SK-N-SH treated with all-trans-retinoic acid at 6 μM for 48 hours (cell line): Measurements from ENCODE around the gene BOD1.

Experiments used
- ATAC-seq: fragments of 200-7000 bp; cut with Tn5 transposase; 3 replicates; pipeline ENCODE4 v1.9.1; 2020; ENCODE audit warnings: mild to moderate bottlenecking, moderate library complexity
- BACH2 ChIP-seq: fragments of 250-450 bp; sonication (Bioruptor Pico); IDR thresholded peaks from 2 replicates; pipeline ENCODE4 v1.9.0; 2021; ENCODE audit warnings: mild to moderate bottlenecking, borderline replicate concordance
- CREB5 ChIP-seq: fragments of 250-450 bp; sonication (Bioruptor Pico); IDR thresholded peaks from 2 replicates; pipeline ENCODE4 v1.5.1; 2020; ENCODE audit warnings: low read depth, mild to moderate bottlenecking, moderate library complexity
- CSDC2 ChIP-seq: fragments of 250-450 bp; sonication (Bioruptor Pico); IDR thresholded peaks from 2 replicates; pipeline ENCODE4 v1.5.0; 2020; ENCODE audit warnings: mild to moderate bottlenecking, moderate library complexity
- CSRNP3 ChIP-seq: fragments of 250-450 bp; sonication (Bioruptor Pico); IDR thresholded peaks from 2 replicates; pipeline ENCODE4 v1.5.1; 2021; ENCODE audit warnings: mild to moderate bottlenecking, moderate library complexity
- ESRRG ChIP-seq: fragments of 250-450 bp; sonication (Bioruptor Pico); IDR thresholded peaks from 2 replicates; pipeline ENCODE4 v1.6.1; 2021; ENCODE audit warnings: mild to moderate bottlenecking
- GLIS3 ChIP-seq: fragments of 250-450 bp; sonication (Bioruptor Pico); IDR thresholded peaks from 2 replicates; pipeline ENCODE4 v1.5.0; 2020; ENCODE audit warnings: mild to moderate bottlenecking, moderate library complexity
- ISL1 ChIP-seq: fragments of 250-450 bp; sonication (Bioruptor Pico); IDR thresholded peaks from 2 replicates; pipeline ENCODE4 v2.1.2; 2022; ENCODE audit warnings: mild to moderate bottlenecking, moderate library complexity
- OSR1 ChIP-seq: fragments of 250-450 bp; sonication (Bioruptor Pico); IDR thresholded peaks from 2 replicates; pipeline ENCODE4 v1.8.0; 2022; ENCODE audit warnings: moderate library complexity, mild to moderate bottlenecking, inconsistent platforms
- PATZ1 ChIP-seq: fragments of 250-450 bp; sonication (Bioruptor Pico); IDR thresholded peaks from 2 replicates; pipeline ENCODE4 v1.8.0; 2020; ENCODE audit warnings: mild to moderate bottlenecking, moderate library complexity, borderline replicate concordance
- POU6F1 ChIP-seq: fragments of 250-450 bp; sonication (Bioruptor Pico); IDR thresholded peaks from 2 replicates; pipeline ENCODE4 v1.8.0; 2021; ENCODE audit warnings: low read depth, mild to moderate bottlenecking, moderate library complexity, borderline replicate concordance
- PPARA ChIP-seq: fragments of 250-450 bp; sonication (Bioruptor Pico); IDR thresholded peaks from 2 replicates; pipeline ENCODE4 v1.5.0; 2020; ENCODE audit warnings: mild to moderate bottlenecking, borderline replicate concordance
- RARB ChIP-seq: fragments of 250-450 bp; sonication (Bioruptor Pico); IDR thresholded peaks from 2 replicates; pipeline ENCODE4 v1.8.0; 2021; ENCODE audit warnings: mild to moderate bottlenecking, moderate library complexity
- SNAI2 ChIP-seq: fragments of 250-450 bp; sonication (Bioruptor Pico); IDR thresholded peaks from 2 replicates; pipeline ENCODE4 v1.5.0; 2020; ENCODE audit warnings: mild to moderate bottlenecking, moderate library complexity
- TCF4 ChIP-seq: fragments of 250-450 bp; sonication (Bioruptor Pico); IDR thresholded peaks from 2 replicates; pipeline ENCODE4 v1.8.0; 2021; ENCODE audit warnings: mild to moderate bottlenecking, moderate library complexity, borderline replicate concordance
- TOX ChIP-seq: fragments of 250-450 bp; sonication (Bioruptor Pico); IDR thresholded peaks from 2 replicates; pipeline ENCODE4 v1.8.0; 2021; ENCODE audit warnings: mild to moderate bottlenecking, moderate library complexity, borderline replicate concordance
- TSHZ2 ChIP-seq: fragments of 250-450 bp; sonication (Bioruptor Pico); IDR thresholded peaks from 2 replicates; pipeline ENCODE4 v1.5.0; 2020; ENCODE audit warnings: mild to moderate bottlenecking, moderate library complexity
- ZC3H10 ChIP-seq: fragments of 250-450 bp; sonication (Bioruptor Pico); IDR thresholded peaks from 2 replicates; pipeline ENCODE4 v1.5.1; 2021; ENCODE audit warnings: mild to moderate bottlenecking, moderate library complexity
- ZFP3 ChIP-seq: fragments of 250-450 bp; sonication (Bioruptor Pico); IDR thresholded peaks from 2 replicates; pipeline ENCODE4 v1.5.0; 2020; ENCODE audit warnings: mild to moderate bottlenecking, moderate library complexity
- ZFP30 ChIP-seq: fragments of 450-650 bp; formaldehyde crosslinking; IDR thresholded peaks from 2 replicates; pipeline ENCODE4 v1.5.0; 2022; ENCODE audit warnings: mild to moderate bottlenecking, moderate library complexity
- ZNF565 ChIP-seq: fragments of 450-650 bp; formaldehyde crosslinking; conservative IDR thresholded peaks from 2 replicates; pipeline ENCODE4 v1.5.0; 2020; ENCODE audit warnings: low read depth, mild to moderate bottlenecking, moderate library complexity
- ZNF70 ChIP-seq: fragments of 450-650 bp; formaldehyde crosslinking; IDR thresholded peaks from 2 replicates; pipeline ENCODE4 v1.5.0; 2020; ENCODE audit warnings: mild to moderate bottlenecking, moderate library complexity
- ZNF8 ChIP-seq: fragments of 450-650 bp; formaldehyde crosslinking; IDR thresholded peaks from 2 replicates; pipeline ENCODE4 v1.5.0; 2020; ENCODE audit warnings: mild to moderate bottlenecking, moderate library complexity

BOD1 gene

GRCh38 chr5:173629628-173630027 lies 13.2 kb upstream of the BOD1 start (continued):
- TF ChIP-seq CSRNP3 (no peak), CREB5 (CRISPR knock-in tag) (no peak), ZC3H10 (CRISPR knock-in tag) (no peak), CSDC2 (CRISPR knock-in tag) (no peak), BACH2 (CRISPR knock-in tag) (no peak)

- no peak for TF ChIP-seq RARB (CRISPR knock-in tag)
- no peak for TF ChIP-seq BACH2 (CRISPR knock-in tag)
- ATAC-seq = no peak
Measured at GRCh38 chr5:173628501-173628900, 12.1 kb upstream of the BOD1 start.

- TF ChIP-seq ZFP30 (CRISPR knock-in tag) (no peak), ZNF70 (CRISPR knock-in tag) (no peak), TSHZ2 (CRISPR knock-in tag) (no peak), GLIS3 (no peak), ZFP3 (CRISPR knock-in tag) (no peak), CREB5 (CRISPR knock-in tag) (no peak), OSR1 (CRISPR knock-in tag) (no peak), TOX (CRISPR knock-in tag) (no peak), BACH2 (CRISPR knock-in tag) (no peak), CSDC2 (CRISPR knock-in tag) (no peak), POU6F1 (CRISPR knock-in tag) (no peak), ZC3H10 (CRISPR knock-in tag) (no peak), ISL1 (no peak), PPARA (no peak), RARB (CRISPR knock-in tag) (no peak)
- ATAC-seq = no peak
Measured at GRCh38 chr5:173627860-173628392, 11.5 kb upstream of the BOD1 start.

GRCh38 chr5:173627271-173627670 lies 10.8 kb upstream of the BOD1 start:
- ATAC-seq = no peak
- TF ChIP-seq ZFP3 (CRISPR knock-in tag) = no peak
- TF ChIP-seq ESRRG (CRISPR knock-in tag) = no peak
- TF ChIP-seq ZC3H10 (CRISPR knock-in tag) = no peak
- TF ChIP-seq CREB5 (CRISPR knock-in tag) = no peak
- TF ChIP-seq PATZ1 = no peak
- TF ChIP-seq BACH2 (CRISPR knock-in tag) = no peak
- TF ChIP-seq ZNF565 (CRISPR knock-in tag) = no peak
- no peak for TF ChIP-seq TCF4
- TF ChIP-seq ZNF8 (CRISPR knock-in tag) = no peak
- no peak for TF ChIP-seq ZNF70 (CRISPR knock-in tag)
- TF ChIP-seq SNAI2 (CRISPR knock-in tag) = no peak
- no peak for TF ChIP-seq ISL1
- TF ChIP-seq GLIS3 = no peak
- TF ChIP-seq TOX (CRISPR knock-in tag) = no peak
